SJCRH30 (cell line): ENCODE results near the gene FITM2. TPM values are rescaled to one million over a fixed set of nuclear protein-coding genes. Genes with fewer than 3 reads are reported as not detected.
"Not testable (repeated sequence)": the region's sequence is repeated elsewhere in the genome, so short reads cannot be mapped to it uniquely, and the experiment has no call there.

ENCODE experiments used
- DNase-seq, 2 experiments: peaks; one replicate each; pipeline ENCODE4 v3.0.0-alpha.2; 2015 to 2020
- H3K27ac ChIP-seq: fragments of 250-450 bp; sonication (Bioruptor Pico); 2 replicates; pipeline ENCODE4 v1.5.1; 2020; ENCODE audit warnings: mild to moderate bottlenecking, moderate library complexity
- H3K27me3 ChIP-seq: fragments of 250-450 bp; sonication (Bioruptor Pico); 2 replicates; pipeline ENCODE4 v1.5.1; 2020; ENCODE audit warnings: mild to moderate bottlenecking, moderate library complexity
- H3K36me3 ChIP-seq: fragments of 250-450 bp; sonication (Bioruptor Pico); 2 replicates; pipeline ENCODE4 v1.5.1; 2020; ENCODE audit warnings: mild to moderate bottlenecking, moderate library complexity
- H3K4me1 ChIP-seq: fragments of 250-450 bp; sonication (Bioruptor Pico); 2 replicates; pipeline ENCODE4 v1.5.1; 2020; ENCODE audit warnings: mild to moderate bottlenecking, moderate library complexity
- H3K4me3 ChIP-seq: fragments of 250-450 bp; sonication (Bioruptor Pico); 2 replicates; pipeline ENCODE4 v1.5.1; 2020; ENCODE audit warnings: mild to moderate bottlenecking, moderate library complexity
- H3K9me3 ChIP-seq: fragments of 250-450 bp; sonication (Bioruptor Pico); replicated peaks from 2 replicates; pipeline ENCODE4 v1.5.1; 2020; ENCODE audit warnings: mild to moderate bottlenecking, moderate library complexity
- total RNA-seq: library from RNA; depleted of rRNA; stranded (reverse); fragments of >200 nt; shearing (Covaris generic); gene quantifications from 2 replicates; pipeline ENCODE4 v1.2.3, GENCODE V29; 2014; rRNA removed

Gene FITM2, protein sequence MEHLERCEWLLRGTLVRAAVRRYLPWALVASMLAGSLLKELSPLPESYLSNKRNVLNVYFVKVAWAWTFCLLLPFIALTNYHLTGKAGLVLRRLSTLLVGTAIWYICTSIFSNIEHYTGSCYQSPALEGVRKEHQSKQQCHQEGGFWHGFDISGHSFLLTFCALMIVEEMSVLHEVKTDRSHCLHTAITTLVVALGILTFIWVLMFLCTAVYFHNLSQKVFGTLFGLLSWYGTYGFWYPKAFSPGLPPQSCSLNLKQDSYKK
- total RNA-seq, result 5.7 and 5.8 TPM in 2 replicates

DNA sequence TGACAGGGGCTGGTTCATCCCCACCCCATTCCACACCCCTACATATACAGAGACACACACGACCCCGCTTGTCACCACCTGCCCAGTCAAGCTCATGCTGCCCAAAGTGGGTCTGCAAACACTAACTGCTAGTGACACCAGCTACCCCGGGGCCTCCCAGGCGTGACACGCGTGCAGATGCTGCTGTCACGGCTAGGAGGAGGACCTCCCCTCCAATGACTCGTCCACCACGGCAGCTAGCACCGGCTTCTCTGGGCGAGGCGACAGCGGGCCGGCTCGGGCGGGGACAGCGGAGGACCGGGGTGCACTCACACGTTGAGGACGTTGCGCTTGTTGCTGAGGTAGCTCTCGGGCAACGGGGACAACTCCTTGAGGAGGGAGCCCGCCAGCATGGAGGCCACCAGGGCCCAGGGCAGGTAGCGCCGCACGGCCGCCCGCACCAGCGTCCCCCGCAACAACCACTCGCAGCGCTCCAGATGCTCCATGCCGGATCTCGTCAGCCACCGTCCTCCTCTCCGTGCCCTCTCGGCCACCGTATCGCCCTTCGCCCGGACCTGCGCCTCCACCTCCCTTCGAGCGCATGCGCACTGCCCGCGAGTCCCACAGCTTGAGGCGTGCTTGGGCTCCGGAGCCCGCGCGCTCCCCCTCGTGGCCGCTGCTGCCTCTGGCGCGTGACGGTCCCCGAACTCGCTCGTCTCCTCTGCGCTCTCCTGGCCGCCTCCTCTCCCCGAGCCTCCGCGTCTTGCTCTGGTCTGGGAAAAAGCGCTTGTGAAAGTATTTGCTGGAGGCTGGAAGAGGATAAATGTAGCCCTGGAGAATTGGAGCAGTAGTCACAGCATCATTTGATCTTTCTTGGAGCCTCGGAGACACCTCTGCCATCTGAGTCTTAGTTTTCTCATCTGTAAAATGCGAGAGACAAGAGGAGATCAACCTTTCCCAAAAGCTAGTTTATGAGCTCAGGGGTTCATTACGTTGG is at the start of gene FITM2:
Gene FITM2, minus strand, starts transcription at position 539 of the 976 bp plus-strand sequence. Its CDS starts 54 bp downstream, at position 485.
- Histone ChIP-seq H3K27ac (no peak within 1 kb of the TSS), H3K4me1 (peaks cover 4% of the 10 kb centered on the region; the same call in 1 of the 2 replicates), H3K9me3 (no peaks in the 10 kb centered on the region), H3K27me3 (0 out of 2 replicates have a peak, but pooled peaks cover 5% of the 10 kb centered on the region), H3K4me3 (peak within 1 kb of the TSS; percentile 77), H3K36me3 (no peaks in the 10 kb centered on the region)
- DNase-seq, result peak; percentile 99

DNA sequence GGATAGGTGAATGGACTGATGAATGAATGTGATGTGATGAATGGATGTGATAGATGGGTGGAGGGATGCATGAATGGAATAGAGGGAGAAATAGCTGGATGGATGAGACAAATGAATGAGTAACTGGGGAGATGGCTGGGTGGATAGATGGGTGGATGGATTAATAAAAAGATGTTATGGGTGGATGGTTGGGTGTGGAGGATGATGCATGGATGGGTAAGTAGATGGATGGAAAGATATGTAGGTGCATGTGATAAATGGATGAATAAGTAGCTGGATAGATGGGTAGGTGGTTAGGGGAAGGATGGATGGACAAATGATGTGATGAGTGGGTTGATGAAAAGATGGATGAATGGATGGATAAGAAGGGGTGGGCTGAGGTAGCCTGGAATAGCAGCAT is 49.2 kb upstream of the FITM2 start:
- Histone ChIP-seq H3K27ac (no peak overlapping the region), H3K4me3 (no peak overlapping the region), H3K27me3 (peaks cover 25% of the 10 kb centered on the region), H3K36me3 (no peaks in the 10 kb centered on the region), H3K9me3 (no peaks in the 10 kb centered on the region), H3K4me1 (no peaks in the 10 kb centered on the region)
- DNase-seq, result no peak

DNA sequence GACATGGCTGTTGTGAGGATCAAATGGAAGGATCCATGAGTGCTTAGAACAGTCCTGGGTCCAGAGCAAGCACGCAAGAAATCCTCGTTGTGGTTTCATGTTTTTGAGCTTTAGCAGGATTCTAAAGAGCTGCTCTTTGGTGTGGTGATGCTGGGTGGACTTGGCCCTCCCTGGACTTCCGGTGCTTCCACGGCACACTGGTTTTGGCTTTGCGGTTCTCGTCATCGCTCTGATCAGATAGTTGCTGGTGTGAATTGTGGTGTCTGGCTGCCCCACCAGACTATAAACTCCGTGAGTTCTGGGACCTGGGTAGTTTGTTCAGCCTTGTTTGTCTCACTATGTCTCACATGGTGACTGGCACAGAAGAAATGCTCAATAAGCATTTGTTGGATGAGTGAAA is 47.8 kb upstream of the FITM2 start:
- H3K36me3 ChIP-seq, result no peaks in the 10 kb centered on the region
- no peaks in the 10 kb centered on the region for H3K9me3 ChIP-seq
- H3K27me3 ChIP-seq, result peaks cover 29% of the 10 kb centered on the region
- no peak for DNase-seq
- no peak overlapping the region for H3K4me3 ChIP-seq
- H3K27ac ChIP-seq, result no peak overlapping the region
- no peaks in the 10 kb centered on the region for H3K4me1 ChIP-seq

DNA sequence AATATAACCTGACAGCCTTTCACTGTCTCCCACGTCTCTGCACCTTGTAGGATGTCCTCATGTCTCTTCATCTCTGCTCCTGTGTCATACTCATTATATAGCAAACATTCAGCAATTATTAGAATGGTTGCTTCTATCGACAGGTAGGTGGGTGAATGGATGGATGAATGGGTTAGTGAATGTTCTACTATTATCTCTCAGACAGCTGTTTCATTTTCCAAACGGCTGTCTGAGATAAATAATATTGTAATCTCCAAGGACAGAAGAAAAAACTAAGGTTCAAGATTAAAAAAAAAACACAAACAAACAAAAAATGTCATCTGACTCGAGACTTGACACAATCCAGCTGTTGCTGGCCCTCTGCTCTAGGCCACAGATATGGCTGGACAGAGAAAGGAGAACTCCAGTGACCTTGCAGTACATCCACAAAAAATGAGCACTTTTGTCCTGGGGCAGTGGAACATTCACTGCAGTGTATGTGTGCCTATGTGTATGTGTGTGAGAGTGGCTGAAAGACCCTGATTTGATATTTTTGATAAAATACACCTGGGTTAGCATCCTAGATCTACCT is 46.6 kb upstream of the FITM2 start:
- H3K36me3 ChIP-seq, result no peaks in the 10 kb centered on the region
- peaks cover 29% of the 10 kb centered on the region for H3K27me3 ChIP-seq
- no peak for DNase-seq
- H3K27ac ChIP-seq, result no peak overlapping the region
- H3K4me1 ChIP-seq, result no peaks in the 10 kb centered on the region
- no peaks in the 10 kb centered on the region for H3K9me3 ChIP-seq
- H3K4me3 ChIP-seq, result no peak overlapping the region

DNA sequence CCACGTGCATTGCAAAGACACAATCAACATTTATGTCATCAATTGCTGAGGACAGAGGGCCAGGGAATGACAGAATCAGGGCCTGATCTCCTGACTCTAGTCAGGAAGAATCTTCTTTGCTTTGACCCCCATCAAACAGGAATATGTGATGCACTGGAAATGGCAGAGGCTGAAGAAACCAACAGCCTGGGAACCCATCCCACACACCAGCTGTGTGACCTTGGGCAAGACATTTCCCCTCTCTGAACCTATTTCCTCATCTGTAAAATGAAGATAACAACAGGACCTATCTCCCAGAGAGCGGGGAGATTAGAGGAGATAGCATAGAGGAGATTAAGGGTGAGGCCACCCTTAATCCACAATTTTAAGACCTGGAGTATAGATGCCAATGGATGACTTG is 46.0 kb upstream of the FITM2 start:
- H3K27me3 ChIP-seq, result peaks cover 29% of the 10 kb centered on the region
- no peaks in the 10 kb centered on the region for H3K9me3 ChIP-seq
- H3K4me3 ChIP-seq, result no peak overlapping the region
- no peak for DNase-seq
- no peaks in the 10 kb centered on the region for H3K4me1 ChIP-seq
- H3K27ac ChIP-seq, result no peak overlapping the region
- H3K36me3 ChIP-seq, result no peaks in the 10 kb centered on the region

DNA sequence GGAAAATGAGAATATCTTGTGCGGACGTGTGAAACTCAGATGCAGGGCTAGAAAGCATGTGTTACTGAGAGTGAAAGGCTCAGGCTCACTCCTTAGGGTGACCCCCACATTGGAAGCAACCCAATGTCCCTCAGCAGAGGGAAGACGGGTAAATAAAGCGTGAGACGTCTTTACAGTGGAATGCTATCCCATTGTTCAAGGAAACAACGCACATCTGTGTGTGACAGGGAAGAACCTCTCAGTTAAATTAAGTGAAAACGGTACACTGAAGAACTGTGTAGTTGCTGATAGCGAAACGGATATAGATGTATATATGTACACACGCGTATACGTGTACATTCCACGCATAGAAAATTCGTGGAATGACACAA is 45.3 kb upstream of the FITM2 start:
- peaks cover 28% of the 10 kb centered on the region for H3K27me3 ChIP-seq
- no peak overlapping the region for H3K27ac ChIP-seq
- DNase-seq, result no peak
- H3K4me3 ChIP-seq, result no peak overlapping the region
- no peaks in the 10 kb centered on the region for H3K9me3 ChIP-seq
- no peaks in the 10 kb centered on the region for H3K4me1 ChIP-seq
- no peaks in the 10 kb centered on the region for H3K36me3 ChIP-seq

DNA sequence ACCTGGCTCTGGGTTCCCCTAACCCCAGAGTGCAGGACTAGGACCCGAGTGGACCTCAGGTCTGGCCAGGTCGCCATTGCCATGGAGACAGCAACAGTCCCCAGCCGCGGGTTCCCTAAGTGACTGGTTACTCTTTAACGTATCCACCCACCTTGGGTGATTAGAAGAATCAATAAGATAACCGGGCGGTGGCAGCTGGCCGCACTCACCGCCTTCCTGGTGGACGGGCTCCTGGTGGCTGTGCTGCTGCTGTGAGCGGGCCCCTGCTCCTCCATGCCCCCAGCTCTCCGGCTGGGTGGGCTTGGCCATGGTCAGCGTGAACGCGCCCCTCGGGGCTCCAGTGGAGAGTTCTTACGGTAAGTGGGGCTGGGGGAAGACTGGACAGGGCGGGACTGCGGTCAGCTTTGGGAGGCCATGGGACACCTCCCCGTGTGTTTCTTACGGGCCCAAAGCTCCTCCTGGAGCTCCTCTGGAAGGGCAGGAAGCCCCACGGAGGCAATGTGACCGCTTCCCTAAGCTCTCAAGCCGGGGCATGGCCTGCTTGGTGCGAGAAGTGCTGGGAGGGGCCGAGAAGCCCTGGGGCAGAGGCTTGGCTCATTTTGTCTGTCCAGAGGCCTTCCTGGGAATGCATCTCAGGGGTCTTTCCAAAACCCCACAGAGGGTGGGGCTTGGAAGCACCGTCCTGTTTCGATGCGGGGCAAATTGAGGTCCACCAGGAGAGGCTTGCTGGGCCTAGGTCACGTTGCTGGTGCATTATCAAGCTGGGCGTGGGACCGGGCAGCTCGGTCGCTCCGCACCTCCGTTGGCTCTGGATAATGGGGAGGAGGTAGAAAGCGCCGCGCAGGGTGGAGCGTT is 44.7 kb upstream of the FITM2 start, which contains the start of gene HNF4A:
Gene HNF4A, plus strand, starts transcription at position 202 of the 855 bp plus-strand sequence. Its CDS starts 106 bp downstream, at position 308.
- no peaks in the 10 kb centered on the region for H3K4me1 ChIP-seq
- H3K36me3 ChIP-seq, result no peaks in the 10 kb centered on the region
- no peak within 1 kb of the TSS for H3K4me3 ChIP-seq
- peaks cover 27% of the 10 kb centered on the region for H3K27me3 ChIP-seq
- H3K27ac ChIP-seq, result no peak within 1 kb of the TSS
- DNase-seq, result no peak
- H3K9me3 ChIP-seq, result no peaks in the 10 kb centered on the region

DNA sequence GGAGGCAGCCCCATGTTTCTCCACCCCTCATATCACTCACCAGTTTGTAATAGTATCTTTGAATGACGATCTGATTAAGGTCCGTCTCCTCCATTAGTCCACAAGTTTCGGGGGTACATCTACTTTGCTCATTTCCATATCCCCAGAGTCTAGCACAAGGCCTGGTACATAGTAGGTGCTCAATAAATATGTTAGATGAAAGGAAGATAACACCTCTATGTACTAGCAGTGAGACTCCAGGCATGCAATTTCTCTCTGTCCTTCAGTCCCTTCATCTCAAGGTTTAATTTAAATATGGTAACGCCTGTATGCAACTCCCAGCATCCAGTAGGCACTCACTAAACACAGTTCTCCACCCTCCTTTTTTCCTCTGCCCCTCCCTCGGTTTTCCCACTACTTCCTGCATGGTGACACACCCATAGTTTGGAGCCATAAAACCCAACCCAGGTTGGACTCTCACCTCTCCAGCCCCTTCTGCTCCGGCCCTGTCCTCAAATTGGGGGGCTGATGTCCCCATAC is 44.0 kb upstream of the FITM2 start:
- no peak for DNase-seq
- Histone ChIP-seq H3K4me1 (no peaks in the 10 kb centered on the region), H3K27ac (no peak overlapping the region), H3K9me3 (no peaks in the 10 kb centered on the region), H3K36me3 (no peaks in the 10 kb centered on the region), H3K4me3 (no peak overlapping the region), H3K27me3 (peaks cover 28% of the 10 kb centered on the region)

DNA sequence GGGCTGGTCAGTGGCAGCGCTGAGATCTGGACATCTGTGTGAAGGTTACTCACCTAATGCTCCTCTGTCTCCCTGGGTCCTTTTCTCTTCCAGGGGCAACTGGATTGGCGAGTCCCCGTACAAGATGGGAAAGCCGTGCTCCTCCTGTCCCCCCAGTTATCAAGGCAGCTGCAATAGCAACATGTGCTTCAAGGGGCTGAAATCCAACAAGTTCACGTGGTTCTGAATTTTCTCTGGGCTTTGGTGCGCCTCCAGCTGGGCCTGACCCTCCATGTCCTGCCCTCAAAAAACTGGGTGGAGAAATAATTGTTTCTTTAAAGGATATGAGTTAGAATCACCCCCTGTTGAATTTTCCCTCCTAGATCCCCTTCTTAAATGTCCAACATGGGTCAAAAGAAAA is 39.6 kb upstream of the FITM2 start:
- Histone ChIP-seq H3K27me3 (peaks cover 18% of the 10 kb centered on the region), H3K36me3 (no peaks in the 10 kb centered on the region), H3K4me3 (no peak overlapping the region), H3K9me3 (no peaks in the 10 kb centered on the region), H3K4me1 (no peaks in the 10 kb centered on the region), H3K27ac (no peak overlapping the region)
- DNase-seq, result no peak

DNA sequence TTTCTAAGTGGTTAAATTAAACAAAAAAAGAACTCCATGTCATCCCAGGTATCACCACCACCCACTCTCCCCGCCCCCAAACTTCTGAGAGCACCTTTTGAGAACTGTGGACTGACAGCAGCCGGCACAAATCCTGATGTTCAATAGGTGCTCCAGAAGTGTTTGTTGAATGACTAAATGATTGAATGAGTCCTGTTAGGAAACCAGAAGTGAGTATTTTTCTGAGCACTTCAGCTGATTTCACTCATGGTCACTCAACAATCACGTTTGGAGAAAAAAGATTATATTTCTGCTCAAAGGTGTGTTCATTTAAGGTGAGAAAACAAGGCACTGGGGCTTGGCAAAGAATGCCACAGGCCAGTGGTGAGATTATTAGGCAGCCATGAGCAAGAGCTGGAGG is 38.3 kb upstream of the FITM2 start:
- H3K4me3 ChIP-seq, result no peak overlapping the region
- no peaks in the 10 kb centered on the region for H3K9me3 ChIP-seq
- H3K36me3 ChIP-seq, result no peaks in the 10 kb centered on the region
- H3K27me3 ChIP-seq, result peaks cover 19% of the 10 kb centered on the region
- H3K27ac ChIP-seq, result no peak overlapping the region
- DNase-seq, result no peak
- no peaks in the 10 kb centered on the region for H3K4me1 ChIP-seq

DNA sequence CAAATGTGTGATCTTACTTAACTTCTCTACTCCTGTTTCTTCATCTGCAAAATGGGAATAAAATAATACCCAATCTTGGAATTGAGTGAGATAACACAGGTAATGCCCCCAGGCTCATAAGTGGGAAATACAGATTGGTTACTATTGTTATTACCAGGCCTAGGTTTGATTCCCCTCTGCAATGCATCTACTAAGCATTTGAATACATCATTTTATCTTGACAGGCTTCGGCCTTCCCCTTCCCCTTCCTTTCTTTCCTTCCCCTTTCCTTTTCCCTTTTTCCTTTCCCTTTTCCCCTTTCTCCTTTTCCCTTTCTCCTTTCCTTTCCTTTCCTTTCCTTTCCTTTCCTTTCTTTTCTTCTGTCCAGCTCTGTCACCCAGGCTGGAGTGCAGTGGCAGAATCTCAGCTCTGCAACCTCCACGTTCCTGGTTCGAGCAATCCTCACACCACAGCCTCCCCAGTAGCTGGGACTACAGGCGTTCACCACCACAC is 37.2 kb upstream of the FITM2 start:
- H3K27ac ChIP-seq, result no peak overlapping the region
- peaks cover 19% of the 10 kb centered on the region for H3K27me3 ChIP-seq
- no peak for DNase-seq
- H3K4me1 ChIP-seq, result no peaks in the 10 kb centered on the region
- H3K4me3 ChIP-seq, result no peak overlapping the region
- no peaks in the 10 kb centered on the region for H3K36me3 ChIP-seq
- no peaks in the 10 kb centered on the region for H3K9me3 ChIP-seq

DNA sequence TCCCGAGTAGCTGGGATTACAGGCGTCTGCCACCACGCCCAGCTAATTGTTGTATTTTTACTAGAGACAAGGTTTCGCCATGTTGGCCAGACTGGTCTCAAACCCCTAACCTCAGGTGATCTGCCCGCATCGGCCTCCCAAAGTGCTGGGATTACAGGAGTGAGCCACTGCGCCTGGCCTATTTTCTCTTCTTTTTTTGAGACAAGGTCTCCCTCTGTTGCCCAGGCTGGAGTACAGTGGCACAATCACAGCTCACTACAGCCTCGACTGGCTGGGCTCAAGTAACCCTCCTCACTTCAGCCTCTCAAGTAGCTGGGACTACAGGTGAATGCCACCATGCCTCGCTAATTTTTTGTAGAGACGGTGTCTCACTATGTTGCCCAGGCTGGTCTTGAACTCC is 34.9 kb upstream of the FITM2 start:
- H3K27me3 ChIP-seq, result peaks cover 31% of the 10 kb centered on the region
- not testable (repeated sequence) for DNase-seq, H3K4me1 ChIP-seq, H3K9me3 ChIP-seq, H3K36me3 ChIP-seq, H3K4me3 ChIP-seq, H3K27ac ChIP-seq

DNA sequence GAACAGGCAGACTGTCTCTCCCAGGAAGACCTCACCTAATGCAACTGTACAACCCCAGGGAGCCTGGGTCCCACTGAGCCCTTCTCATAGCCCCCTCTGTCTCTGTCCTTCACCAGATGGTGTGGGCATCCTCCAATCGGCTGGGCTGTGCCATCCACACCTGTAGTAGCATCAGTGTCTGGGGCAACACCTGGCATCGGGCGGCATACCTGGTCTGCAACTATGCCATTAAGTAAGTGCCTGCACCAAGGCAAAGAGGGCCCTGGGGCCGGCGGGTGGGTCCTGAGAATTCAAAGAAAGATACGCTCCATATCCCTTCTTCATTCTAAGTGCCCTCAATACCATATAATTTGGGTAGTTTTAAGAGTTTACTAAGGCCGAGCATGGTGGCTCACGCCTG is 34.1 kb upstream of the FITM2 start:
- Histone ChIP-seq H3K27ac (no peak overlapping the region), H3K9me3 (no peaks in the 10 kb centered on the region), H3K27me3 (peaks cover 36% of the 10 kb centered on the region), H3K4me3 (no peak overlapping the region), H3K4me1 (no peaks in the 10 kb centered on the region), H3K36me3 (no peaks in the 10 kb centered on the region)
- no peak for DNase-seq

DNA sequence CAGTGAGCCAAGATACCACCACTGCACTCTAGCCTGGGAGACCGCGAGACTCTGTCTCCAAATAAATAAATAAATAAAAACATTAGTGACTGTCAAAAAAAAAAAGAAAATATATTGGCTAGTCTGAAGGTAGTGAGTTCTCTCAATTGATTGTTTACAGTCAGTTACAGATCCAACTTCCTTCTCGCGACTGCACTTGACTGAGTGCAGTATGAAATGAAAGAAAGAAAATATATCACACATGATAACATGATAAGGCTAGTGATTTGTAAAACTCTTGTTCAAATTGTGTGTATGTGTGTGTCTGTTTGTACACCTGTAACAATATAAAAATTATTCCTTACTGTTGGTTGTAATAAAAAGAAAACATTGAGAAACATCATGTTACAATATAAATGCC is 33.7 kb upstream of the FITM2 start:
- H3K27me3 ChIP-seq, result peaks cover 38% of the 10 kb centered on the region
- no peak overlapping the region for H3K27ac ChIP-seq
- H3K4me3 ChIP-seq, result no peak overlapping the region
- DNase-seq, result no peak
- no peaks in the 10 kb centered on the region for H3K4me1 ChIP-seq
- H3K9me3 ChIP-seq, result no peaks in the 10 kb centered on the region
- no peaks in the 10 kb centered on the region for H3K36me3 ChIP-seq
